OCI-LY7 (cell line): ENCODE data around the gene SLC25A10.

Source experiments
- CTCF ChIP-seq: fragments of 200-600 bp; sonication (generic); conservative IDR thresholded peaks from 2 replicates; pipeline ENCODE4 v1.5.1; 2014; ENCODE audit warnings: mild to moderate bottlenecking, antibody characterized with exemption, low read length, moderate library complexity, mixed read lengths
- EZH2phosphoT487 ChIP-seq: fragments of 200-600 bp; sonication (generic); IDR thresholded peaks from 2 replicates; pipeline ENCODE4 v1.6.1; 2018; ENCODE audit warnings: low read depth, borderline replicate concordance, mild to moderate bottlenecking, mixed run types, antibody characterized with exemption, low read length, moderate library complexity, mixed read lengths

DNA sequence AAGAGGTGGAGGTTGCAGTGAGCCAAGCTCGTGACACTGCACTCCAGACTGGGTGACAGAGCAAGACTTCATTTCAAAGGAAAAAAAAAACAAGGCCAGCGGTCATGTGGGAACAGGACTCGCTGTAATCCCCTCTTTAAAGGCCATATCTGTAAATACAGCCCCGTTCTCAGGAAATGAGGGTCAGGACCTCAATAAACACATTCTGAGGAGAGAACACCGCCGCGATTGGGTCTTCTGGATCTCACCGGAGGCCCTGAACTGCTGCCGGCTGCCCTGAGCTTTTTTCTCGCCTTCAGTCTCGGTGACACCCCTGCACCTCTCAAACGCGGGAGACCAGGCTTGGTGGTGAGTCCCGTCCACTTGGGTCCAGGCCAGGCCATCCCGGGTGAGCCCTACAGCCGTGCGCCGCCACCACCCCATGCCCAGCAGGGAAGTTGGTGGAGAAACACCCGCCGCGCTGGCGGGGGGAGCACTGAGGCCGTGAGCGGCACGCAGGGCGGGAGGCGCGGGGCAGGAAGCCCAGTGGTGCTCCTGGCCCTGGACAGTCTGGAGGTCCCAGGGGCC is 28.4 kb downstream of the SLC25A10 start:
- TF ChIP-seq CTCF, result no peak
- TF ChIP-seq EZH2phosphoT487, result no peak
